Mammary epithelial cell (primary cell): ENCODE results near the gene TESMIN.

Experiments
- CTCF ChIP-seq, 2 donors: IDR thresholded peaks in 1 of 2; conservative IDR thresholded peaks in 1 of 2; 2 replicates each; pipeline ENCODE4 v1.5.1; 2011 to 2012; ENCODE audit warnings: inconsistent platforms in 2 of 2, low read length in 2 of 2, mild to moderate bottlenecking in 2 of 2, control low read depth in 1 of 2, low read depth in 1 of 2; ENCODE audit not compliant: insufficient read depth in 1 of 2; ENCODE audit errors: extremely low read depth in 1 of 2
- EZH2 ChIP-seq: IDR thresholded peaks from 2 replicates; pipeline ENCODE4 v1.6.1; 2012; ENCODE audit warnings: low read length, inconsistent platforms, borderline replicate concordance

GRCh38 chr11:68680541-68681231 is 70.6 kb downstream of the TESMIN start:
- TF ChIP-seq CTCF (conservative IDR thresholded peaks at IDR 0.05 in 1 of 2, IDR thresholded peaks at IDR 0.05 in 1 of 2; ENCODE audit: extremely low read depth in 1 of 2, insufficient read depth in 1 of 2, low read depth in 1 of 2, low read length in 2 of 2), result no peak
- TF ChIP-seq EZH2, result no peak
